GM12878 (cell line): Measurements from ENCODE around the gene EXOSC1. TPM values are rescaled to one million over a fixed set of nuclear protein-coding genes. Genes with fewer than 3 reads are reported as not detected.

Experiments
- ATAC-seq: fragments of 200-7000 bp; cut with Tn5 transposase; 3 replicates; pipeline ENCODE4 v1.9.1; 2020; ENCODE audit warnings: mild to moderate bottlenecking, moderate library complexity
- BruUV-seq: library from RNA; stranded (reverse); fragments of 400-500 nt; replicated peaks from 2 replicates; lab custom pipeline; 2021; lab: Mats Ljungman, UMichigan
- CTCF ChIA-PET: fragments of 300-600 bp; sonication (Branson Sonifier 250); formaldehyde crosslinking; extraction: SDS; loops from one replicate; lab custom pipeline; 2021; ENCODE audit warnings: inconsistent platforms; lab: Yijun Ruan, JAX
- POLR2A ChIA-PET: fragments of 350-600 bp; formaldehyde crosslinking; extraction: SDS; loops from one replicate; lab custom pipeline; 2021; ENCODE audit warnings: inconsistent platforms; lab: Charles Lee
- RAD21 ChIA-PET: fragments of 300-600 bp; sonication (Branson Sonifier 250); formaldehyde crosslinking; loops from one replicate; lab custom pipeline; 2023; ENCODE audit warnings: antibody characterized with exemption; ENCODE audit not compliant: unreplicated experiment; lab: Charles Lee
- SMC1A ChIA-PET: fragments of 300-600 bp; sonication (Branson Sonifier 250); formaldehyde crosslinking; loops from one replicate; lab custom pipeline; 2023; ENCODE audit not compliant: unreplicated experiment, uncharacterized antibody; lab: Charles Lee
- DNase-seq: peaks from one replicate; pipeline ENCODE4 v3.0.0-alpha.2; 2011; ENCODE audit warnings: low read depth, low spot score
- FAIRE-seq: peaks from 3 replicates; lab custom pipeline; 2011; peaks lifted over from hg19 to GRCh38; lab: Jason Lieb, UNC
- H2AFZ ChIP-seq: 2 replicates; pipeline ENCODE4 v1.6.0; 2011; ENCODE audit warnings: low read depth, low read length, control low read depth; ENCODE audit not compliant: control insufficient read depth
- H3K27ac ChIP-seq: 2 replicates; pipeline ENCODE4 v1.5.1; 2011; ENCODE audit warnings: control low read depth; ENCODE audit not compliant: control insufficient read depth, insufficient read depth
- H3K27me3 ChIP-seq, 2 experiments: replicated peaks in 1 of 2; 2 replicates each; pipeline versions ENCODE4 v1.6.0 to v1.6.1; 2011; ENCODE audit warnings: low read length in 1 of 2; ENCODE audit not compliant: control insufficient read depth in 2 of 2, insufficient read depth in 2 of 2
- H3K36me3 ChIP-seq, 2 experiments: 2 replicates each; pipeline ENCODE4 v1.5.1; 2011; ENCODE audit warnings: low read length in 1 of 2; ENCODE audit not compliant: control insufficient read depth in 2 of 2, insufficient read depth in 2 of 2
- H3K4me1 ChIP-seq: 2 replicates; pipeline ENCODE4 v1.6.1; 2011; ENCODE audit warnings: mild to moderate bottlenecking, low read length, moderate library complexity, mixed read lengths; ENCODE audit not compliant: control insufficient read depth, insufficient read depth
- H3K4me2 ChIP-seq: 2 replicates; pipeline ENCODE4 v1.6.0; 2011; ENCODE audit warnings: control low read depth; ENCODE audit not compliant: control insufficient read depth, insufficient read depth
- H3K4me3 ChIP-seq: fragments of 200-600 bp; sonication (generic); 2 replicates; pipeline ENCODE4 v1.5.1; 2016
- H3K79me2 ChIP-seq: 2 replicates; pipeline ENCODE4 v1.6.0; 2011; ENCODE audit warnings: low read length; ENCODE audit not compliant: control insufficient read depth, insufficient read depth
- H3K9ac ChIP-seq: 2 replicates; pipeline ENCODE4 v1.8.0; 2011; ENCODE audit warnings: low read length, control low read depth, mixed read lengths; ENCODE audit not compliant: control insufficient read depth, insufficient read depth
- H3K9me3 ChIP-seq: replicated peaks from 3 replicates; pipeline ENCODE4 v1.5.1; 2011; ENCODE audit warnings: mild to moderate bottlenecking, low read length; ENCODE audit not compliant: control insufficient read depth, insufficient read depth
- H4K20me1 ChIP-seq: 2 replicates; pipeline ENCODE4 v1.6.0; 2011; ENCODE audit not compliant: control insufficient read depth, insufficient read depth
- ASH2L ChIP-seq: fragments of 300-600, 200-600 bp; sonication (generic); IDR thresholded peaks from 2 replicates; pipeline ENCODE4 v1.6.1; 2017; ENCODE audit warnings: low read depth, mild to moderate bottlenecking, borderline replicate concordance
- ATF7 ChIP-seq: fragments of 450-650 bp; IDR thresholded peaks from 2 replicates; pipeline ENCODE4 v1.6.1; 2016; ENCODE audit warnings: low read depth, mild to moderate bottlenecking
- BCL3 ChIP-seq: IDR thresholded peaks from 2 replicates; pipeline ENCODE4 v1.6.1; 2011; ENCODE audit warnings: borderline replicate concordance, low read depth, mild to moderate bottlenecking, moderate library complexity, low read length; ENCODE audit not compliant: insufficient read depth, poor library complexity, severe bottlenecking
- CBX3 ChIP-seq: fragments of 200-600 bp; sonication (generic); IDR thresholded peaks from 2 replicates; pipeline ENCODE4 v1.6.1; 2016; ENCODE audit warnings: low read depth, borderline replicate concordance
- EZH2 ChIP-seq: IDR thresholded peaks from 2 replicates; pipeline ENCODE4 v1.6.1; 2012; ENCODE audit warnings: low read depth, mild to moderate bottlenecking, control low read depth, inconsistent platforms, low read length, borderline replicate concordance; ENCODE audit not compliant: control insufficient read depth
- HDAC6 ChIP-seq: fragments of 200-600 bp; sonication (generic); IDR thresholded peaks from one replicate; pipeline ENCODE4 v1.8.0; 2017; ENCODE audit warnings: antibody characterized with exemption; ENCODE audit not compliant: unreplicated experiment
- MXI1 ChIP-seq: fragments of 150-350 bp; IDR thresholded peaks from 2 replicates; pipeline ENCODE4 v1.6.1; 2011; ENCODE audit warnings: low read depth, mild to moderate bottlenecking, inconsistent platforms, low read length, improper control_type of control experiment
- PKNOX1 ChIP-seq: fragments of 450-650 bp; IDR thresholded peaks from 2 replicates; pipeline ENCODE4 v1.6.1; 2016; ENCODE audit warnings: mild to moderate bottlenecking
- SPI1 ChIP-seq: IDR thresholded peaks from 2 replicates; pipeline ENCODE4 v1.6.1; 2011; ENCODE audit warnings: low read depth, mild to moderate bottlenecking, low read length, moderate library complexity, borderline replicate concordance; ENCODE audit not compliant: insufficient read depth
- WGBS: methylation state at CpG from one replicate; pipeline ENCODE4 v1.1.6; 2016; ENCODE audit warnings: low lambda C conversion rate; ENCODE audit not compliant: insufficient replicate concordance, insufficient coverage; ENCODE audit errors: missing lambda C conversion rate; 5-methylcytosine and 5-hydroxymethylcytosine counted together
- in situ Hi-C: fragments of 300-500 bp; cut with MboI; formaldehyde crosslinking; loops from 9 replicates; pipeline ENCODE4 v1.14.3; 2018; ENCODE audit warnings: mixed read lengths
- intact Hi-C: fragments of 100-400 bp; cut with micrococcal nuclease; formaldehyde crosslinking; loops from one replicate; pipeline ENCODE4 v1.14.2; 2022; ENCODE audit not compliant: unreplicated experiment
- polyA plus RNA-seq, 11 experiments: library from polyadenylated mRNA; depleted of rRNA in 4 of 11; unstranded in 6 of 11; stranded (reverse) in 5 of 11; fragments of >200 nt; fragmentation: Nextera tagmentation in 4 of 11; fragmentation: Illumina TruSeq in 1 of 11; extraction: Ambion mirVana in 4 of 11; extraction: Trizol in 1 of 11; gene quantifications; 1 replicate in 1 of 11; 2 replicates in 10 of 11; pipeline versions ENCODE4 v1.2.1 to v1.2.3, GENCODE V29; 2011 to 2016; ENCODE audit warnings: inconsistent platforms in 2 of 11, missing spikeins in 2 of 11, low read depth in 1 of 11
- total RNA-seq, 4 experiments: library from RNA; depleted of rRNA in 3 of 4; stranded (reverse); fragments of >200 nt in 3 of 4; fragmentation: Illumina TruSeq in 1 of 4; extraction: Trizol in 1 of 4; gene quantifications; 2 replicates each; pipeline versions ENCODE4 v1.2.1 to v1.2.3, GENCODE V29; 2013 to 2021

The EXOSC1 gene
- total and polyA plus RNA-seq, 10 of the 15 experiments (the other 5 are each of a cell fraction or from before 2014, with no cell fraction given) = 43.4 to 121 (median 75.1) TPM

DNA sequence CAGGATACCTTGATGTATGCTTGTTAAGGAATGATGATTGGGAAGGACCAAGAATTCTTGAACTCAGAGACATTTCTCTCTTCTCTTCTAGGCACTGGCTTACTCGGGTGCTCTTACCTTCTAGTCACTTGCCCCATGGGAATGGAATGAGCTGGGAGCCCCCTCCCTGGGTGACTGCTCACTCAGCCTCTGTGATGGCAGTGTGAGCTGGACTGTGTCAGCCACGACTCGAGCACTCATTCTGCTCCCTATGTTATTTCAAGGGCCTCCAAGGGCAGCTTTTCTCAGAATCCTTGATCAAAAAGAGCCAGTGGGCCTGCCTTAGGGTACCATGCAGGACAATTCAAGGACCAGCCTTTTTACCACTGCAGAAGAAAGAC is 10.9 kb upstream of the EXOSC1 start:
- in situ Hi-C loops = no loop called here
- FAIRE-seq = no peak
- POLR2A ChIA-PET = interaction anchor here (1.0 kb wide), 1 partner anchor 102 kb away, joined by 3 read pairs; no protein-coding TSS in a partner anchor

More for the DNA sequence above, 10.9 kb upstream of the EXOSC1 start:
- no peaks in the 10 kb centered on the region for H3K9me3 ChIP-seq
- H3K4me3 ChIP-seq = no peak overlapping the region
- ChIA-PET CTCF (interaction anchor here (0.6 to 2.2 kb wide), 3 partner anchors 10 to 426 kb away, joined by 3 to 17 read pairs (median 3); no protein-coding TSS in a partner anchor), SMC1A (no interaction called here), RAD21 (no interaction called here)
- H4K20me1 ChIP-seq = no peaks in the 10 kb centered on the region
- H3K9ac ChIP-seq = no peak overlapping the region
- TF ChIP-seq EZH2 = no peak
- no peak for TF ChIP-seq BCL3
- no peak for TF ChIP-seq ASH2L
- TF ChIP-seq PKNOX1 = no peak
- no peak for TF ChIP-seq MXI1
- no peak for TF ChIP-seq SPI1
- no peak for TF ChIP-seq CBX3
- TF ChIP-seq HDAC6 = no peak
- TF ChIP-seq ATF7 = no peak
- H3K79me2 ChIP-seq = no peaks in the 10 kb centered on the region
- no peak overlapping the region for H3K4me2 ChIP-seq
- 33% methylated on average over 3 of the region's 3 CpGs for WGBS
- no peak overlapping the region for H2AFZ ChIP-seq
- no TSS peak for BruUV-seq
- ATAC-seq (no peak), DNase-seq (no peak)
- no peak overlapping the region for H3K27ac ChIP-seq
- no peaks in the 10 kb centered on the region for H3K27me3 ChIP-seq
- H3K36me3 ChIP-seq = peaks cover 17 to 38% of the 10 kb centered on the region in 2 experiments
- no peaks in the 10 kb centered on the region for H3K4me1 ChIP-seq
- intact Hi-C loops = no loop called here
